GM12878 (cell line): ENCODE data around the gene FNIP1. TPM values are rescaled to one million over a fixed set of nuclear protein-coding genes. Genes with fewer than 3 reads are reported as not detected.

ENCODE experiments used
- ATAC-seq: fragments of 200-7000 bp; cut with Tn5 transposase; 3 replicates; pipeline ENCODE4 v1.9.1; 2020; ENCODE audit warnings: mild to moderate bottlenecking, moderate library complexity
- BruUV-seq: library from RNA; stranded (reverse); fragments of 400-500 nt; replicated peaks from 2 replicates; lab custom pipeline; 2021; lab: Mats Ljungman, UMichigan
- CTCF ChIA-PET: fragments of 300-600 bp; sonication (Branson Sonifier 250); formaldehyde crosslinking; extraction: SDS; loops from one replicate; lab custom pipeline; 2021; ENCODE audit warnings: inconsistent platforms; lab: Yijun Ruan, JAX
- POLR2A ChIA-PET: fragments of 350-600 bp; formaldehyde crosslinking; extraction: SDS; loops from one replicate; lab custom pipeline; 2021; ENCODE audit warnings: inconsistent platforms; lab: Charles Lee
- RAD21 ChIA-PET: fragments of 300-600 bp; sonication (Branson Sonifier 250); formaldehyde crosslinking; loops from one replicate; lab custom pipeline; 2023; ENCODE audit warnings: antibody characterized with exemption; ENCODE audit not compliant: unreplicated experiment; lab: Charles Lee
- SMC1A ChIA-PET: fragments of 300-600 bp; sonication (Branson Sonifier 250); formaldehyde crosslinking; loops from one replicate; lab custom pipeline; 2023; ENCODE audit not compliant: unreplicated experiment, uncharacterized antibody; lab: Charles Lee
- DNase-seq: peaks from one replicate; pipeline ENCODE4 v3.0.0-alpha.2; 2011; ENCODE audit warnings: low read depth, low spot score
- FAIRE-seq: peaks from 3 replicates; lab custom pipeline; 2011; peaks lifted over from hg19 to GRCh38; lab: Jason Lieb, UNC
- H2AFZ ChIP-seq: 2 replicates; pipeline ENCODE4 v1.6.0; 2011; ENCODE audit warnings: low read depth, low read length, control low read depth; ENCODE audit not compliant: control insufficient read depth
- H3K27ac ChIP-seq: 2 replicates; pipeline ENCODE4 v1.5.1; 2011; ENCODE audit warnings: control low read depth; ENCODE audit not compliant: control insufficient read depth, insufficient read depth
- H3K27me3 ChIP-seq, 2 experiments: replicated peaks in 1 of 2; 2 replicates each; pipeline versions ENCODE4 v1.6.0 to v1.6.1; 2011; ENCODE audit warnings: low read length in 1 of 2; ENCODE audit not compliant: control insufficient read depth in 2 of 2, insufficient read depth in 2 of 2
- H3K36me3 ChIP-seq, 2 experiments: 2 replicates each; pipeline ENCODE4 v1.5.1; 2011; ENCODE audit warnings: low read length in 1 of 2; ENCODE audit not compliant: control insufficient read depth in 2 of 2, insufficient read depth in 2 of 2
- H3K4me1 ChIP-seq: 2 replicates; pipeline ENCODE4 v1.6.1; 2011; ENCODE audit warnings: mild to moderate bottlenecking, low read length, moderate library complexity, mixed read lengths; ENCODE audit not compliant: control insufficient read depth, insufficient read depth
- H3K4me2 ChIP-seq: 2 replicates; pipeline ENCODE4 v1.6.0; 2011; ENCODE audit warnings: control low read depth; ENCODE audit not compliant: control insufficient read depth, insufficient read depth
- H3K4me3 ChIP-seq: fragments of 200-600 bp; sonication (generic); 2 replicates; pipeline ENCODE4 v1.5.1; 2016
- H3K79me2 ChIP-seq: 2 replicates; pipeline ENCODE4 v1.6.0; 2011; ENCODE audit warnings: low read length; ENCODE audit not compliant: control insufficient read depth, insufficient read depth
- H3K9ac ChIP-seq: 2 replicates; pipeline ENCODE4 v1.8.0; 2011; ENCODE audit warnings: low read length, control low read depth, mixed read lengths; ENCODE audit not compliant: control insufficient read depth, insufficient read depth
- H3K9me3 ChIP-seq: replicated peaks from 3 replicates; pipeline ENCODE4 v1.5.1; 2011; ENCODE audit warnings: mild to moderate bottlenecking, low read length; ENCODE audit not compliant: control insufficient read depth, insufficient read depth
- H4K20me1 ChIP-seq: 2 replicates; pipeline ENCODE4 v1.6.0; 2011; ENCODE audit not compliant: control insufficient read depth, insufficient read depth
- ATF2 ChIP-seq: IDR thresholded peaks from 2 replicates; pipeline ENCODE4 v1.6.1; 2012; ENCODE audit warnings: low read length, inconsistent platforms
- BACH1 ChIP-seq: fragments of 450-650 bp; IDR thresholded peaks from 2 replicates; pipeline ENCODE4 v1.6.1; 2017; ENCODE audit warnings: mild to moderate bottlenecking, borderline replicate concordance
- BCLAF1 ChIP-seq: fragments of 450-650 bp; IDR thresholded peaks from 2 replicates; pipeline ENCODE4 v1.6.1; 2017; ENCODE audit warnings: antibody characterized with exemption, mild to moderate bottlenecking, moderate library complexity
- BMI1 ChIP-seq: fragments of 450-650 bp; IDR thresholded peaks from 2 replicates; pipeline ENCODE4 v1.6.1; 2016; ENCODE audit warnings: mild to moderate bottlenecking, moderate library complexity, borderline replicate concordance
- FOXK2 ChIP-seq: fragments of 450-650 bp; IDR thresholded peaks from 2 replicates; pipeline ENCODE4 v1.6.1; 2017; ENCODE audit warnings: mild to moderate bottlenecking, moderate library complexity
- JUNB ChIP-seq: IDR thresholded peaks from 2 replicates; pipeline ENCODE4 v1.6.1; 2016; ENCODE audit warnings: antibody characterized with exemption, mild to moderate bottlenecking
- NFYA ChIP-seq: IDR thresholded peaks from 2 replicates; pipeline ENCODE4 v1.6.1; 2011; ENCODE audit warnings: low read depth, mild to moderate bottlenecking, low read length, improper control_type of control experiment, borderline replicate concordance
- PML ChIP-seq: IDR thresholded peaks from 2 replicates; pipeline ENCODE4 v1.6.1; 2012; ENCODE audit warnings: low read length, inconsistent platforms
- YY1 ChIP-seq: IDR thresholded peaks from 2 replicates; pipeline ENCODE4 v1.6.1; 2011; ENCODE audit warnings: low read depth, mild to moderate bottlenecking, low read length
- ZNF207 ChIP-seq: fragments of 450-650 bp; IDR thresholded peaks from 2 replicates; pipeline ENCODE4 v1.6.1; 2014; ENCODE audit warnings: antibody characterized with exemption, mild to moderate bottlenecking, borderline replicate concordance
- ZNF217 ChIP-seq: fragments of 450-650 bp; IDR thresholded peaks from 2 replicates; pipeline ENCODE4 v1.6.1; 2017; ENCODE audit warnings: antibody characterized with exemption, mild to moderate bottlenecking
- WGBS: methylation state at CpG from one replicate; pipeline ENCODE4 v1.1.6; 2016; ENCODE audit warnings: low lambda C conversion rate; ENCODE audit not compliant: insufficient replicate concordance, insufficient coverage; ENCODE audit errors: missing lambda C conversion rate; 5-methylcytosine and 5-hydroxymethylcytosine counted together
- in situ Hi-C: fragments of 300-500 bp; cut with MboI; formaldehyde crosslinking; loops from 9 replicates; pipeline ENCODE4 v1.14.3; 2018; ENCODE audit warnings: mixed read lengths
- intact Hi-C: fragments of 100-400 bp; cut with micrococcal nuclease; formaldehyde crosslinking; loops from one replicate; pipeline ENCODE4 v1.14.2; 2022; ENCODE audit not compliant: unreplicated experiment
- polyA plus RNA-seq, 11 experiments: library from polyadenylated mRNA; depleted of rRNA in 4 of 11; unstranded in 6 of 11; stranded (reverse) in 5 of 11; fragments of >200 nt; fragmentation: Nextera tagmentation in 4 of 11; fragmentation: Illumina TruSeq in 1 of 11; extraction: Ambion mirVana in 4 of 11; extraction: Trizol in 1 of 11; gene quantifications; 1 replicate in 1 of 11; 2 replicates in 10 of 11; pipeline versions ENCODE4 v1.2.1 to v1.2.3, GENCODE V29; 2011 to 2016; ENCODE audit warnings: inconsistent platforms in 2 of 11, missing spikeins in 2 of 11, low read depth in 1 of 11
- total RNA-seq, 4 experiments: library from RNA; depleted of rRNA in 3 of 4; stranded (reverse); fragments of >200 nt in 3 of 4; fragmentation: Illumina TruSeq in 1 of 4; extraction: Trizol in 1 of 4; gene quantifications; 2 replicates each; pipeline versions ENCODE4 v1.2.1 to v1.2.3, GENCODE V29; 2013 to 2021
- TF ChIP-seq, protein P1 (sequence below): IDR thresholded peaks from 2 replicates; pipeline ENCODE4 v1.6.1; 2012; ENCODE audit warnings: low read depth, low read length, improper control_type of control experiment

FNIP1 gene
- total and polyA plus RNA-seq, 10 of the 15 experiments (the other 5 are each of a cell fraction or from before 2014, with no cell fraction given) = 4.3 to 18.0 (median 14.0) TPM

DNA sequence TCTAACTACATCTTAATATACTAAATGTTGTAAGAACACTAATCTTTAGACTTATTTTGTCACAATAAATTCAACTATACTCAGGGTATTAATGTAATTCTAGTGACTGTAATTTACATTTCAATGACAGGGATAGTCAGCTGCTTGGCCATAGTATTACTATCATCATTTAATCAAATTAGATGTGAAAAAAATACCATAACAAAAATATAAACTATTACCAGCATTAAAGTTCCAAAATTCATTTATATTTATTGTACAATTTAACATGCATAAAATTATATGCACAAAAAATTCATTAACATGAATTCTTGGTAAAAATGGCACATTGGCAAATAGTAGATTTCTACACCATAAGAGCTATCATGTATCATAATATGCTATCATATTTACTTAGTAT, 28.9 kb downstream of the FNIP1 start:
- Histone ChIP-seq H3K79me2 (peaks cover 17% of the 10 kb centered on the region), H4K20me1 (no peaks in the 10 kb centered on the region), H2AFZ (no peak overlapping the region), H3K9ac (no peak overlapping the region), H3K27ac (no peak overlapping the region), H3K9me3 (peaks cover 8% of the 10 kb centered on the region; the same call in 2 of the 3 replicates), H3K36me3 (peaks cover 0 to 2% of the 10 kb centered on the region in 2 experiments; a peak in 2 of 4 replicates), H3K4me1 (no peaks in the 10 kb centered on the region), H3K4me2 (no peak overlapping the region), H3K4me3 (no peak overlapping the region), H3K27me3 (no peaks in the 10 kb centered on the region)
- POLR2A ChIA-PET = no interaction called here
- in situ Hi-C loops = no loop called here
- RAD21 ChIA-PET = no interaction called here
- CTCF ChIA-PET = interaction anchor here (0.6 kb wide), 2 partner anchors 44 to 152 kb away, joined by 4 read pairs; no protein-coding TSS in a partner anchor
- DNase-seq (no peak), ATAC-seq (no peak), FAIRE-seq (no peak)
- TF ChIP-seq PML (no peak), NFYA (no peak), BCLAF1 (no peak), ZNF207 (no peak), JUNB (no peak)
- no TSS peak for BruUV-seq
- intact Hi-C loops = no loop called here
- SMC1A ChIA-PET = no interaction called here

GRCh38 chr5:131766689-131767088, 30.1 kb downstream of the FNIP1 start:
- RAD21 ChIA-PET = no interaction called here
- TF ChIP-seq ATF2 = no peak
- TF ChIP-seq YY1 = no peak
- no peak for TF ChIP-seq BACH1
- TF ChIP-seq FOXK2 = no peak
- TF ChIP-seq, protein P1, sequence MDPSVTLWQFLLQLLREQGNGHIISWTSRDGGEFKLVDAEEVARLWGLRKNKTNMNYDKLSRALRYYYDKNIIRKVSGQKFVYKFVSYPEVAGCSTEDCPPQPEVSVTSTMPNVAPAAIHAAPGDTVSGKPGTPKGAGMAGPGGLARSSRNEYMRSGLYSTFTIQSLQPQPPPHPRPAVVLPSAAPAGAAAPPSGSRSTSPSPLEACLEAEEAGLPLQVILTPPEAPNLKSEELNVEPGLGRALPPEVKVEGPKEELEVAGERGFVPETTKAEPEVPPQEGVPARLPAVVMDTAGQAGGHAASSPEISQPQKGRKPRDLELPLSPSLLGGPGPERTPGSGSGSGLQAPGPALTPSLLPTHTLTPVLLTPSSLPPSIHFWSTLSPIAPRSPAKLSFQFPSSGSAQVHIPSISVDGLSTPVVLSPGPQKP = no peak
- no peak for TF ChIP-seq ZNF217
- no peak for TF ChIP-seq BMI1
- intact Hi-C loops (no loop called here), in situ Hi-C loops (no loop called here)
- H3K4me3 ChIP-seq = no peak overlapping the region
- H4K20me1 ChIP-seq = no peaks in the 10 kb centered on the region
- H3K36me3 ChIP-seq = peaks cover 0 to 2% of the 10 kb centered on the region in 2 experiments; a peak in 2 of 4 replicates
- H3K4me1 ChIP-seq = no peaks in the 10 kb centered on the region
- H2AFZ ChIP-seq = no peak overlapping the region
- SMC1A ChIA-PET = no interaction called here
- peaks cover 15% of the 10 kb centered on the region for H3K79me2 ChIP-seq
- 93% methylated on average over 3 of the region's 3 CpGs for WGBS
- H3K9me3 ChIP-seq = peaks cover 8% of the 10 kb centered on the region; the same call in 2 of the 3 replicates
- CTCF ChIA-PET = no interaction called here
- POLR2A ChIA-PET = no interaction called here
- no peak for DNase-seq
- H3K4me2 ChIP-seq = no peak overlapping the region
- H3K9ac ChIP-seq = no peak overlapping the region
- no peaks in the 10 kb centered on the region for H3K27me3 ChIP-seq
- H3K27ac ChIP-seq = no peak overlapping the region
- no TSS peak for BruUV-seq
- no peak for FAIRE-seq
- no peak for ATAC-seq
